MG63 (cell line): Measurements from ENCODE around the gene FBXW7. TPM values are rescaled to one million over a fixed set of nuclear protein-coding genes. Genes with fewer than 3 reads are reported as not detected.

Experiments
- DNase-seq: peaks from one replicate; pipeline ENCODE4 v3.0.0-alpha.2; 2020
- H3K27me3 ChIP-seq: fragments of 250-450 bp; sonication (Bioruptor Pico); 2 replicates; pipeline ENCODE4 v1.5.1; 2020; ENCODE audit warnings: mild to moderate bottlenecking, moderate library complexity
- H3K36me3 ChIP-seq: fragments of 250-450 bp; sonication (Bioruptor Pico); 2 replicates; pipeline ENCODE4 v1.5.1; 2020; ENCODE audit warnings: mild to moderate bottlenecking, moderate library complexity
- H3K4me3 ChIP-seq: fragments of 250-450 bp; sonication (Bioruptor Pico); 2 replicates; pipeline ENCODE4 v1.5.1; 2020; ENCODE audit warnings: mild to moderate bottlenecking, moderate library complexity
- H3K9me3 ChIP-seq: fragments of 250-450 bp; sonication (Bioruptor Pico); 2 replicates; pipeline ENCODE4 v1.5.1; 2020; ENCODE audit warnings: mild to moderate bottlenecking, moderate library complexity
- total RNA-seq: library from RNA; depleted of rRNA; stranded (reverse); fragments of >200 nt; shearing (Covaris generic); gene quantifications from 2 replicates; pipeline ENCODE4 v1.2.3, GENCODE V29; 2014; ENCODE audit warnings: low replicate concordance

Gene FBXW7
- total RNA-seq, 1 experiment from 2014 or later = 17.8 TPM

- DNase-seq = no peak
- Histone ChIP-seq H3K9me3 (no peaks in the 10 kb centered on the region), H3K36me3 (no peaks in the 10 kb centered on the region), H3K4me3 (no peak overlapping the region), H3K27me3 (no peaks in the 10 kb centered on the region)
Measured at GRCh38 chr4:152467101-152467500, 68.8 kb downstream of the FBXW7 start.

- DNase-seq = no peak
- no peaks in the 10 kb centered on the region for H3K9me3 ChIP-seq
- H3K27me3 ChIP-seq = no peaks in the 10 kb centered on the region
- no peaks in the 10 kb centered on the region for H3K36me3 ChIP-seq
- no peak overlapping the region for H3K4me3 ChIP-seq
Measured at GRCh38 chr4:152464030-152464823, 71.7 kb downstream of the FBXW7 start.

GRCh38 chr4:152463562-152463961 is 72.3 kb downstream of the FBXW7 start:
- Histone ChIP-seq H3K4me3 (no peak overlapping the region), H3K36me3 (no peaks in the 10 kb centered on the region), H3K27me3 (no peaks in the 10 kb centered on the region), H3K9me3 (no peaks in the 10 kb centered on the region)
- DNase-seq = no peak

DNA sequence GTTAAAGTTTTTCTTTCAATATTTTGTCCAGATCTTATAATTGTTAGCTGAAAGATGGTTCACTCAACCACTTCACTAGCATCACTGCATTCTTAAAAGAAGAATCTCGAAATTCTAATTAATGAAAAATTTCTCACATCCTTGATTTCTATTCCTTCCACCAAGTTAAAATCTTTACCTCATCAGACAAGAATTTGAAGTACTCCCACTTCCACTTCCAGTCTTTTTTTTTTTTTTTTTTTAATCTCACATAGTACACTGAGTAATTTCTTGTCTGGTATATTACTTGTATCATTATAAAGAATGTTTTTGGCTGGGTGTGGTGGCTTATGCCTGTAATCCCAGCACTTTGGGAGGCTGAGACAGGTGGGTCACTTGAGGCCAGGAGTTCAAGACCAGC is 73.2 kb downstream of the FBXW7 start:
- H3K4me3 ChIP-seq = no peak overlapping the region
- H3K27me3 ChIP-seq = no peaks in the 10 kb centered on the region
- H3K9me3 ChIP-seq = no peaks in the 10 kb centered on the region
- no peaks in the 10 kb centered on the region for H3K36me3 ChIP-seq
- no peak for DNase-seq

GRCh38 chr4:152462047-152462446 is 73.8 kb downstream of the FBXW7 start:
- no peaks in the 10 kb centered on the region for H3K27me3 ChIP-seq
- no peak overlapping the region for H3K4me3 ChIP-seq
- no peaks in the 10 kb centered on the region for H3K36me3 ChIP-seq
- DNase-seq = no peak
- no peaks in the 10 kb centered on the region for H3K9me3 ChIP-seq

DNA sequence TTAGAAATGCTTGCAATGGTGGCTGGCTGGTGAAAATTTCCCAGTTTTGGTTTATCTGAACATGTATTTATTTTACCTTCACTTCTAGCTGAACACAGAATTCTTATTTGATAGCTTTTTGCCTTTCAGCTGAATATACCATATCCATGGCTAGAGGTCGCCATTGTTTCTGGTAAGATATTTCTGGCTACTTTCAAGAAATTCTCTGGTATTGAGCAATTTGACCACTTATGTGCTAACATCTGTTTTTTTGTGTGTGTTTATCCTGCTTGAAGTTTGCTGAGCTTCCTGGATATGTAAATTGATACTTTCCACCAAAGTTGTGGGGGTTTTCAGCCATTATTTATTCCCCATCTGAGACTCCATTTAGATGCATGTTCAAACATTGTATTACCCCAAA is 75.4 kb downstream of the FBXW7 start:
- Histone ChIP-seq H3K36me3 (no peaks in the 10 kb centered on the region), H3K4me3 (no peak overlapping the region), H3K9me3 (no peaks in the 10 kb centered on the region), H3K27me3 (no peaks in the 10 kb centered on the region)
- no peak for DNase-seq

DNA sequence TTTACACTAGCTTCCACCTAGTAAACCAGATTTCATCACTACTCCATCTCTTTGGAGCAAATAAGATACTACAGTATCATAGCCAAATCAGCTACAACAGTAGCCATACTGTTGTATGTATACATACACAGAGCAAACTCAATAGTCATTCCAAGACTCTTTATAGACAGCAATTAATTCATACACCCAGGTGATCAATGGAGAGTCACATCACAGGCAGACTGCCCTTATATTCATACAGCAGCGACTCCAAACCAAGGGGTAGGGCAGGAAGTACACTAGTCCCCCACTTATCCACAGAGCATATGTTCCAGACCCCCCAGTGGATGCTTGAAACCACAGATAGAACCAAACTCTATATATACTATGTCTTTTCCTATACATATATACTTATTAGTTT is 76.6 kb downstream of the FBXW7 start:
- Histone ChIP-seq H3K27me3 (no peaks in the 10 kb centered on the region), H3K36me3 (no peaks in the 10 kb centered on the region), H3K9me3 (no peaks in the 10 kb centered on the region), H3K4me3 (no peak overlapping the region)
- no peak for DNase-seq

- Histone ChIP-seq H3K36me3 (no peaks in the 10 kb centered on the region), H3K27me3 (no peaks in the 10 kb centered on the region), H3K4me3 (no peak overlapping the region), H3K9me3 (no peaks in the 10 kb centered on the region)
- no peak for DNase-seq
Measured at GRCh38 chr4:152458801-152459302, 77.0 kb downstream of the FBXW7 start.

GRCh38 chr4:152456609-152457008 is 79.3 kb downstream of the FBXW7 start:
- Histone ChIP-seq H3K4me3 (no peak overlapping the region), H3K9me3 (no peaks in the 10 kb centered on the region), H3K27me3 (no peaks in the 10 kb centered on the region), H3K36me3 (no peaks in the 10 kb centered on the region)
- no peak for DNase-seq

- Histone ChIP-seq H3K36me3 (no peaks in the 10 kb centered on the region), H3K9me3 (no peaks in the 10 kb centered on the region), H3K4me3 (no peak overlapping the region), H3K27me3 (no peaks in the 10 kb centered on the region)
- DNase-seq = no peak
Measured at GRCh38 chr4:152455311-152455710, 80.6 kb downstream of the FBXW7 start.

DNA sequence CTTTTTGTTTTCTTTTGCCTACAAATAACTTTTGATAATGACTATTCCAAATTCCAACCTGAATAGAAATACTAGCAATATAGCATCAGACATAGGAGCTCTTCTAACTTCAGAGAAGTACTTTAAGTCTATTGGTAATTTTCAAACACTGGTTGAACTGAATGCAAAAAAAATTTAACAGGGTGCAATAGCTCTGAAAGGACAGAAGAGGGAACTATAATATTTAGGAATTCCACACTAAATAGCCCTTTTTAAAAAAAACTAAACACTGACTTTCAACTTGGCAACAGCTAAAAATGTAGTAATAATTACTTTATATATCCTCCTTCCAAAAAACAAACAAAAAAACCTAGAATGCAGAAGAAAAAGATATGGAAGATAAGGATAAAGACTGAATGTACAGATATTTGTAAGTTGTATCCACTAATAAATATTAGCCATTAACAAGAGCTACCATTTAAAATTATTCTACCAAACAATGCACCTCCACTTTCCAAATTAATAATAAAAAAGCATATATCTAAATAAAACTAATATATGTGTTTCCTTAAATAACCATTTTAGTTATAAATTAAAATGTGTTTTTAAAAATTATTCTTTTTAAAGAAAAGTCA is 81.4 kb downstream of the FBXW7 start:
- Histone ChIP-seq H3K4me3 (no peak overlapping the region), H3K36me3 (no peaks in the 10 kb centered on the region), H3K27me3 (no peaks in the 10 kb centered on the region), H3K9me3 (no peaks in the 10 kb centered on the region)
- no peak for DNase-seq

- Histone ChIP-seq H3K36me3 (no peaks in the 10 kb centered on the region), H3K4me3 (no peak overlapping the region), H3K27me3 (no peaks in the 10 kb centered on the region), H3K9me3 (no peaks in the 10 kb centered on the region)
- no peak for DNase-seq
Measured at GRCh38 chr4:152451496-152451895, 84.4 kb downstream of the FBXW7 start.

- H3K4me3 ChIP-seq = no peak overlapping the region
- no peaks in the 10 kb centered on the region for H3K36me3 ChIP-seq
- no peak for DNase-seq
- no peaks in the 10 kb centered on the region for H3K27me3 ChIP-seq
- H3K9me3 ChIP-seq = no peaks in the 10 kb centered on the region
Measured at GRCh38 chr4:152448854-152449253, 87.0 kb downstream of the FBXW7 start.

GRCh38 chr4:152448038-152448707 is 87.7 kb downstream of the FBXW7 start:
- no peaks in the 10 kb centered on the region for H3K9me3 ChIP-seq
- no peaks in the 10 kb centered on the region for H3K27me3 ChIP-seq
- no peak for DNase-seq
- no peak overlapping the region for H3K4me3 ChIP-seq
- H3K36me3 ChIP-seq = no peaks in the 10 kb centered on the region

GRCh38 chr4:152443859-152444258 is 92.0 kb downstream of the FBXW7 start:
- Histone ChIP-seq H3K27me3 (no peaks in the 10 kb centered on the region), H3K36me3 (no peaks in the 10 kb centered on the region), H3K9me3 (no peaks in the 10 kb centered on the region), H3K4me3 (no peak overlapping the region)
- DNase-seq = no peak

- H3K27me3 ChIP-seq = no peaks in the 10 kb centered on the region
- no peaks in the 10 kb centered on the region for H3K36me3 ChIP-seq
- H3K4me3 ChIP-seq = no peak overlapping the region
- no peak for DNase-seq
- H3K9me3 ChIP-seq = peaks cover 2% of the 10 kb centered on the region; the same call in 1 of the 2 replicates
Measured at GRCh38 chr4:152437561-152437960, 98.3 kb downstream of the FBXW7 start.

GRCh38 chr4:152436384-152436783 is 99.5 kb downstream of the FBXW7 start:
- peaks cover 2% of the 10 kb centered on the region; the same call in 1 of the 2 replicates for H3K9me3 ChIP-seq
- H3K36me3 ChIP-seq = no peaks in the 10 kb centered on the region
- no peak overlapping the region for H3K4me3 ChIP-seq
- no peaks in the 10 kb centered on the region for H3K27me3 ChIP-seq
- DNase-seq = no peak
